HepG2 (cell line): Measurements from ENCODE around the gene NDRG2. TPM values are rescaled to one million over a fixed set of nuclear protein-coding genes. Genes with fewer than 3 reads are reported as not detected.
A peak's percentile ranks its signal among the peaks of the same experiment; 100 is the strongest.

Experiments
- ATF4 ChIP-seq, 2 experiments: fragments of 450-650 bp in 1 of 2; sonication (generic) in 1 of 2; formaldehyde crosslinking; IDR thresholded peaks; 2 replicates each; pipeline versions ENCODE4 v1.5.0 to v1.8.0; 2020 to 2022; ENCODE audit warnings: mild to moderate bottlenecking in 1 of 2, missing genetic modification reagents in 1 of 2
- DNMT1 ChIP-seq: sonication (generic); formaldehyde crosslinking; IDR thresholded peaks from 2 replicates; pipeline ENCODE4 v1.5.1; 2020; ENCODE audit warnings: mild to moderate bottlenecking, missing genetic modification reagents
- DPF2 ChIP-seq: sonication (generic); formaldehyde crosslinking; IDR thresholded peaks from 2 replicates; pipeline ENCODE4 v1.4.0; 2020; ENCODE audit warnings: mild to moderate bottlenecking, low read depth, missing genetic modification reagents, borderline replicate concordance
- KDM1A ChIP-seq: IDR thresholded peaks from 2 replicates; pipeline ENCODE4 v1.6.1; 2016; ENCODE audit warnings: missing compliant biosample characterization
- MBD4 ChIP-seq: IDR thresholded peaks from 2 replicates; pipeline ENCODE4 v1.6.1; 2012; ENCODE audit warnings: low read length, inconsistent platforms, borderline replicate concordance
- SPEN ChIP-seq: sonication (generic); formaldehyde crosslinking; IDR thresholded peaks from 2 replicates; pipeline ENCODE4 v1.5.1; 2020; ENCODE audit warnings: low read depth, mild to moderate bottlenecking, missing genetic modification reagents
- SRSF4 ChIP-seq: fragments of 200-400 bp; formaldehyde crosslinking; IDR thresholded peaks from one replicate; pipeline ENCODE4 v1.6.1; 2018; ENCODE audit warnings: mild to moderate bottlenecking, low read depth, low read length, moderate library complexity; ENCODE audit not compliant: poor library complexity, severe bottlenecking
- SSRP1 ChIP-seq: IDR thresholded peaks from 2 replicates; pipeline ENCODE4 v1.6.1; 2016; ENCODE audit warnings: control low read depth
- TBX2 ChIP-seq: sonication (generic); formaldehyde crosslinking; IDR thresholded peaks from 2 replicates; pipeline ENCODE4 v1.5.0; 2020; ENCODE audit warnings: missing genetic modification reagents, mild to moderate bottlenecking, borderline replicate concordance
- ZEB1 ChIP-seq: IDR thresholded peaks from 2 replicates; pipeline ENCODE4 v1.6.1; 2012; ENCODE audit warnings: mild to moderate bottlenecking, low read depth, inconsistent platforms; ENCODE audit not compliant: insufficient replicate concordance
- ZNF337 ChIP-seq: sonication (generic); formaldehyde crosslinking; IDR thresholded peaks from 2 replicates; pipeline ENCODE4 v1.5.1; 2020; ENCODE audit warnings: missing genetic modification reagents, low read depth, mild to moderate bottlenecking, borderline replicate concordance
- ZNF468 ChIP-seq: sonication (generic); formaldehyde crosslinking; IDR thresholded peaks from 2 replicates; pipeline ENCODE4 v1.8.0; 2022; ENCODE audit warnings: mild to moderate bottlenecking, moderate library complexity, missing genetic modification reagents
- ZNF598 ChIP-seq: sonication (generic); formaldehyde crosslinking; IDR thresholded peaks from 2 replicates; pipeline ENCODE4 v1.5.1; 2020; ENCODE audit warnings: mild to moderate bottlenecking, missing genetic modification reagents, borderline replicate concordance
- ZNF605 ChIP-seq: sonication (generic); formaldehyde crosslinking; IDR thresholded peaks from 2 replicates; pipeline ENCODE4 v1.8.0; 2022; ENCODE audit warnings: mild to moderate bottlenecking, missing genetic modification reagents
- polyA plus RNA-seq, 8 experiments: library from polyadenylated mRNA; depleted of rRNA in 3 of 8; stranded (reverse) in 7 of 8; unstranded in 1 of 8; fragments of >200 nt; fragmentation: Illumina TruSeq in 4 of 8; extraction: Trizol in 4 of 8; gene quantifications; 2 replicates each; pipeline versions ENCODE4 v1.2.1 to v1.2.3, GENCODE V29; 2011 to 2016; ENCODE audit warnings: low read depth in 4 of 8, missing spikeins in 1 of 8, mixed read lengths in 1 of 8; ENCODE audit not compliant: insufficient read depth in 1 of 8
- total RNA-seq, 5 experiments: library from RNA; depleted of rRNA; stranded (reverse); fragments of >200 nt; fragmentation: Illumina TruSeq; extraction: Trizol; gene quantifications; 2 replicates each; pipeline ENCODE4 v1.2.3, GENCODE V29; 2016; ENCODE audit warnings: low read depth in 1 of 5

NDRG2 gene
- total and polyA plus RNA-seq, 2 of the 13 experiments (the other 11 are each of a cell fraction or from before 2014, with no cell fraction given) = 27.2 to 189 TPM

- TF ChIP-seq ZNF468 = no peak
- peak; percentile 35; the same call in 1 of the 2 replicates for TF ChIP-seq SPEN
- peak; percentile 33; the same call in 1 of the 2 replicates for TF ChIP-seq ZNF605 (CRISPR knock-in tag)
- TF ChIP-seq ZNF337 (CRISPR knock-in tag) = 0 out of 2 replicates have a peak, but pooled peaks have one; percentile 8
- TF ChIP-seq SSRP1 (CRISPR knock-in tag) = no peak
- 0 out of 2 replicates have a peak, but pooled peaks have one; percentile 54 for TF ChIP-seq DNMT1 (CRISPR knock-in tag)
- 0 out of 2 replicates have a peak, but pooled peaks have one; percentile 19 for TF ChIP-seq TBX2 (CRISPR knock-in tag)
- TF ChIP-seq DPF2 (CRISPR knock-in tag) = peak; percentile 26; the same call in 1 of the 2 replicates
- TF ChIP-seq ZEB1 = no peak
- no peak for TF ChIP-seq ATF4 (CRISPR knock-in tag; IDR thresholded peaks at IDR 0.05)
- TF ChIP-seq MBD4 = no peak
- no peak for TF ChIP-seq SRSF4
- TF ChIP-seq KDM1A = 0 out of 2 replicates have a peak, but pooled peaks have one; percentile 9
- TF ChIP-seq ZNF598 (CRISPR knock-in tag) = no peak
These were observed 31.8 kb upstream of the NDRG2 start (continued) for GRCh38 chr14:21056520-21057163.
